NCI-H524 treated with DMSO at 0.1 percent for 48 hours (cell line): ENCODE results near the gene CFAP52.
A peak's percentile ranks its signal among the peaks of the same experiment; 100 is the strongest.
"Not testable (repeated sequence)": the region's sequence is repeated elsewhere in the genome, so short reads cannot be mapped to it uniquely, and the experiment has no call there.

Experiments
- DNase-seq: peaks from one replicate; lab custom pipeline; 2025; lab: John Stamatoyannopoulos, UW

Gene CFAP52

DNA sequence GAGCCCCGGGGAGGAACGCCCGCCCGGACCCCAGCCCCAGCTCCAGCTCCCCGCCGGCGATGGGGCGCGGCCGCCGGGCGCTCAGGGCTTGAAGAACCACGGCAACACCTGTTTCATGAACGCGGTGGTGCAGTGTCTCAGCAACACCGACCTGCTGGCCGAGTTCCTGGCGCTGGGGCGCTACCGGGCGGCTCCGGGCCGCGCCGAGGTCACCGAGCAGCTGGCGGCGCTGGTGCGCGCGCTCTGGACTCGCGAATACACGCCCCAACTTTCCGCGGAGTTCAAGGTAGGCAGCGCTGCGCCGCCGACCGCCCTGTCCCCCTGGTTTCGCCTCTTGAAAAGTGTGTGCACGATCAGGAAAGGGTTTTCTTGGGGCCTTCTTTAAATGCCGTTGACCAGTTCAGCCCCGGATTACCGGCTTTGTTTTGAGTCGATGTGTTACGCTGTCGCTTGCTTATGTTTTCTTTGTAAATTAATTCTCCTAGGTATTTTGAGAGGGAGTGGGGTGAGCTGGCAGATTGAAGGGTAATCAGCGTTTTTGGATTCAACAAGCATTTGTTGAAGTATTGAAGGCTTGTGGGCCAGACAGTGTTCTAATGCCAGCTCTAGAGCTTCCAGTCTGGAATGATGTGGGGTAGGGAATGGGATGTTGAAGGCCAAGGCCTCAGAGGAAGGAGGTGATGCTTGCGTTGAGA is 69.6 kb downstream of the CFAP52 start:
- DNase-seq, result peak; percentile 10

DNA sequence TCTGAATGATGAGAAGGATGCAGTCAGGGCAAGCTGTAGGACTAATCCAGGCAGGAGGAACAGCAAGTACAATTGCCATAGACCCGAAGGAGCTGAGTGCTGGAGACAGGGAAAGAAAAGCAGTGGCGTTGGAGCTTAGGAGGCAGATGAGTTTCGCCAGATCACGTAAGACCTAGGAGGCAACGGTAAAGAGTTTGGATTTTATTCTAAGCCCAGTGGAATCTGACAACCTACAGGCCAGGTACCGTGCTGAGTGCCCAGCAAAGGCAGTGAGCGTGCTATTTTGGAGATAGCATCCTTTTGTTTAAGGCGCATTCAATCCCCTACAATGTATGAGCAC is 70.1 kb downstream of the CFAP52 start:
- DNase-seq, result no peak

DNA sequence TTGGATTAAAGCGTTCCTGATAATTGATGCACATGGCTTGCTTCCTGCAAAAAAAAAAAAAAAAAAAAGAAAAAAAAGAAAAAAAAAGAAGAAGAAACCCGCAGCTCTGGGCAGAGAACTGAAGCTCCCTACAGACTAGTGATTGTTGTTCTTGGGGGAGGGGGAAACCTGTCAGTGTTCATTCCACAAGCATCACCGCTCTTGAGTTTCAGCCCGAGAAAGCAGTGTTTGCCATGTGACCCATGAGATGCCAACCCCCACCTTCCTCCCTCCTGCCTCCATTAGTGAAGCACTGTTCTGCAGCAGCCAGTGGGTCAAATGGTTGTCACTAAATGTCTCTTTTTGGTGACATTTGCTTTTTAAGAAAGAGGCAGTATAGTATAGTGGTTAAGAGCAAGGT is 70.6 kb downstream of the CFAP52 start:
- no peak for DNase-seq

DNA sequence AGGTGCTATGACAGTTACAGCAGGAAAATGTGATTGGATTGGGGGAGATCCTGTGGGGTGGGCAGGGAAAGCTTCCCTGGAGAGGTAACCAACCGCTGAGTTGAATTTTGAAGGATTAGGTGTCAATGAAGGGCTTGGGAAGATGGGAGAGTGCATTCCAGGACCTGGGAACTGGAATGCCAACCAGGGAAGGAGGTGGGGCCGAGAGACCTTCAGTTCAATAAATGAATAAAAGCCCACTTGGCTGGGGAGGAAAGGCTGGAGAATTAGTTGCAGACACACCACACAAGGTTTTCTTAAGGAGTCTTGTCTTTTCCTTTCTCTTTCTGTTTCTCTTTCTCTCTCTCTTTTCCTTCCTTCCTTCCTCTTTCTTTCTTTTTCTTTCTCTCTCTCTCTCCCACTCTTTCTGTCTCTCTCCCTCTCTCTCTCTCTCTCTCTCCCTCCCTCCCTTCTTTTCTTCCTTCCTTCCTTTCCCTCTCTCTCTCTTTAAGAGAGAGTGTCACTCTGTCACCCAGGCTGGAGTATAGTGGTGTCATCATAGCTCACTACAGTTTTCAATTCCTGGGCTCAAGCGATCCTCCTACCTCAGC is 72.2 kb downstream of the CFAP52 start:
- DNase-seq, result no peak

DNA sequence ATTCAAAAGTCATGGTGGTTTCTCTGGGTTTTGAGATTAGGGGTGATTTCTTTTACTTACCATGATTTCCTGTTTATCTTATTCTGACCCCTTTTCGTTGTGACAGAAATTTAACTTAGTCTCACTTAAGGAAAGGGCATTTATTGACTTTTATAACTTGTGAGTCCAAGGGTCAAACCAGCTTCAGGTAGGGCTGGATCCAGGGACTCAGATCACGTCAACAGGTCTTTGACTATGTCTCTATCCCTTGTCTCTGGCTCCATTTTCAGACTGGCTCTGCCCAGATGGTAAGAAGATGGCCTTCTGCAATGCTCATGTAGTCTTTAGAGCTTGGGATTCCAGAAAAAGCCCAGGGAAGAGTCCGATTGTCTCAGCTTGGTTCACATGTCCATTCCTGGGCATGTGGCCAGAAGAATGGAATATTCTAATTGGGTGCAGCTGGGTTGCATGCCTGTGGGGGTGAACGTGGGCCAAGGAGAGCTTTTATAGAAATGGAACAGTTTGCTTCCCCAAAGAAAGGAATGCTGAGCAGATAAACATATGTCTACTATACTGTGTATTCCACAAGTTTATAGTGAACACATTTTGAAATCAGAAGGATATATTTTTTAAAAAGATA is 82.3 kb downstream of the CFAP52 start:
- DNase-seq, result no peak

DNA sequence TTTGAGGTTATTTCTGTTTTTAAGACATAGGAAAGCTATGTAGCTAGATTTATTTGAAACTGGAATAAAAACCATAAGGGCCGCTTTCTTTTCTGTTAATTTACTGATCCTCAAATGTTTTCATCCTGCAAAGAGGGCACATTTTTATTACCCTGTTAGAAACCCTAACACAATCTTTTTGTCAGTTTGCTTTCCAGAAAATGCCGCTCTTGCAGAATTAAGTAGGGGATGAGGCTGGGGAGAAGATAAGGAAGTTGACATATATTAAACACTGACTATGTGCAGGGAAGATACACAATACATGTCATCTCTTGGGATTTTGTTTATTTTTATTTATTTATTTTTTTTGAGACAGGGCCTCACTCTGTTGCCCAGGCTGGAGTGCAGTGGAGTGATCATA is 84.6 kb downstream of the CFAP52 start:
- DNase-seq, result no peak

DNA sequence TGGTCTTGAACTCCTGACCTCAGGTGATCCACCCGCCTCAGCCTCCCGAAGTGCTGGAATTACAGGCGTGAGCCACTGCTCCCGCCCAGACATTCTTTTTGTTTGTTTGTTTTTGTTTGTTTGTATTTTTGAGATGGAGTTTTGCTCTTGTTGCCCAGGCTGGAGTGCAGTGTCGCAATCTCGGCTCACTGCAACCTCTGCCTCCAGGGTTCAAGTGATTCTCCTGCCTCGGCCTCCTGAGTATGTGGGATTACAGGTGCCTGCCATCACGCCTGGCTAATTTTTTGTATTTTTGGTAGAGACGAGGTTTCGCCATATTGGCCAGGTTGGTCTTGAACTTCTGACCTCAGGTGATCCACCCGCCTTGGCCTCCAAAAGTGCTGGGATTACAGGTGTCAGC is 87.1 kb downstream of the CFAP52 start:
- not testable (repeated sequence) for DNase-seq

DNA sequence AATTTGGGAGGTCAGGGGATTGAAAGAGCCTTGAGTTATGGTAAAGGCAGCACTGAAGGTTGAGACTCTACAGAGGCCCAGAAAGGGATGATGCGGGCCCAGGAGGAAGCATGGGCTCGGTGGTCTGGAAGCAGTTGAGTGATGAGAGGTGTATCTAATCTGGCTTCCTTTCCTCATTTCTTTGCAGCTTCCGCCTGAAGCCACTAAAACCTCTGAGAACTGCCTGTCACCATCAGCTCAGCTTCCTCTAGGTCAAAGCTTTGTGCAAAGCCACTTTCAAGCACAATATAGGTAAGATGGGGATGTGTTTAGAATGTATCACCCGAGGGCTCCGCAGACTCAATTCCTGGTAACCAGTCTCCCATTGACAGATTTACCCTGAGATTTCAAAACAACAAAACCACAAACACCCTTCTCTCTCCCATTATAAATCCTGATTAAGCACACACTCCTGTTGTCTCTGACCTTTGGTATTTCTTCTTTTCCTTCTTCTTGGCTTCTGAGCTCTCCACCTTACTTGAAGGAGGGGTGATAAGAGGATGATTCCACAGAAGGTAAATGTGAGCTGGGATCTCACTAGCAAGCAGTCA is 90.1 kb downstream of the CFAP52 start:
- DNase-seq, result no peak

DNA sequence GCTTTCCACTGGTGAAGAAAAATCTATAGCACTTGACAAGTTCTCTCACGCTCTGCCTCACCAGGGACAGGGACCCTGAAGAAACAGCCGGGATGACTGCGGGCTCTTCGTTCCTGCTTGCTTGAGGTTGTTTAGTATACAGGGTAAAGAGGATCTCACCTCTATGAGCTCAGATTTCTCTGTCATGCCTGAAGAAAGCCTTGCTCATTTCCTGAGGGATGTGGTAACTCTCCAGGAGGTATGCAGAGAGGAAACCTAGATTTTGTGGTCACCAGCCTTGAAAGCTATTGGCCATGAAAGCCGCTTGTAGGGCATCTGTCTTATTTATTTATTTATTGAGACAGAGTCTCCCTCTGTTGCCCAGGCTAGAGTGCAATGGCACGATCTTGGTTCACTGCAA is 92.1 kb downstream of the CFAP52 start:
- DNase-seq, result no peak

DNA sequence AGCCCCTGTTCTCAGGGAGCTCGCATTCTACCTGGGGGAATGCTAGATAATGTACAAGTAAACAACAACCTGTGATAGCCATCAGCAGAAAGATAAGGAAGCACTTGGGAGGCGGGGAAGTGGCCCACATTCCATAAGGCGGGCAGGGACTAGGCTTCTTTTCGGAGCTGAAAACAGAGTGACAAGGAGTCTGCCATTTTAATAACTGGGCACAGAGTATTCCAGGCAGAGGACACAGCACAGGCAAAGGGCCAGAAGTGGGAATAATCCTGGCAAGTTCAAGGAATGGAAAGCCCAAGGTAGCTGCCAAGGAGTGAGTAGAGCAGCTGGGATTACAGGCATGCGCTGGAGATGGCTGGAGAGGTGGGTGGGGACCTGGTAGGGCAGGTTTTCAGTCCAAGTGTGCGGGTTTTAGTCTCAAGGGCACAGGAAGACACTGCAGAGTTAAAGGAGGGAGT is 93.1 kb downstream of the CFAP52 start:
- DNase-seq, result no peak

DNA sequence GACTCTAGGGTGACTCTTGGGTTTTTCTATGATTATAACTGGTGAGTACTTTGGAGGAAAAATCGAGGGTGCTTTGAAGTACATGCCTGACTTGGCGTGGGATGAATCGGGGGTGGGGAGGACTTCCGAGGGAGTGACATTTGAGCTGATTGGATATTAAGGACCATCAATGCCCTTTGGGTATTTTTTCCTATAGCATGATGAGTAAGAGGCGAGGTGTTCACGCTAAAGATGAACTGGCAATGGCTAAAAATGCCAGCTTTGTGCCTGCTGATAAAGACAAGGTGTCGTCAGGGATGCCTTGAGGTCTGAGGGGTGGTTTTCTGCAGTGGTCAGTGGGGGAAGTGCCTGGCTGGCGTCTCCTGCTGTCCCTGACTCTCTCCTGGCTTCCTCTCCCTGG is 94.2 kb downstream of the CFAP52 start:
- DNase-seq, result no peak

DNA sequence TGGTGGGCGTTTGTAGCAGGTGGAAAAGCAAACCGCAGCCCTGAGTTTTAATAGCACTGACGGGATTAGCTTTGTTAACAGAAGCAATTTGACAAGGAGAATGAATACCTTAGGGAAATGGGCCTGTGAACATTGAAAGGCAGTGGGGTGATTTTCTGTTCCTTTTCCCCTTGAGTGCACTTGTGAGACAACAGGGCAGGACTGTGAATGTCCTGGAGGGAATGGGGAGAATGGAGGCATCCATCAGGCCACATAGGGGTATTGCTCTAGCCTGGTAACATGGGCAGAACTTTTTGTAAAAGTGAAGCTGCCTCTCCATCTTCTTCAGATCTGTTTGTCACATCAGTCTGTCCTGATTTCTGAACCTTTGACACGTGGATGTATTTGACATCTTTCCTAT is 95.1 kb downstream of the CFAP52 start:
- DNase-seq, result no peak

DNA sequence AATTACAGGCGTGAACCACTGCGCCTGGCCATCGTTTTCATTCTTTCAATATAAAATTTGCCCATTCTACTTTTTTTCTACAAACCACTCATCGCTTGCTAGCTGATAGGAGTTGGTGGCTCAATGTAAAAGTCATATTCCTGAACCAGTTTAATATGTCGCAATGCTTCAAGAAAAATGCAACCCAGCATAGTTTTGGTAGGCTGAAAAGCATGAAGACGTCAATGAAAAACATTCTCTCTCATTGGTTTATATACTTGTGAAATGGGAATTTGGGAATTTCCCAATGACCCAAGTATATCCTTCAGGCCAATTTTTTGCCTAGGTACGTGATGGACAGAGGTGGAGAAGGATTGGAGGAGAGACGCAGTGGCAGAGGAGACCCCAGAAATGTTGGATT is 95.8 kb downstream of the CFAP52 start:
- DNase-seq, result no peak

DNA sequence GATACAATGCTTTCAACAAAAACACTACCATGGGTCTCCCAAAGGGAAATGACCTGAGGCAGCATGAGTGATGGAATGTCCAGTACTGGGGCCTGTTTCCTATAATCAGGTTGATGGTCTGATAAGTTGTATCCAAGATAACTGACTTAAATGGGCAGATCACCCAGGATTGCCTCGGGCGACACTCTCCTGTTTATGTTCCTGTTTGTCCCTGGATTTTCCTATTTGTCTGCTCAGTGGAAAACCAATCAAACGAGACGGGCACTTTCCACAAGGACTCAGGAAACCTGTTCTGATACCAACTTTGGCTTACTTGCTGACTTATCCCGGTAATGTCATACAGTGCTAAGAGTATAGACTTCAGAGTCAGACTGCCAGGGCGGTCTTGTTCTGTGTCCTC is 96.2 kb downstream of the CFAP52 start:
- DNase-seq, result no peak

DNA sequence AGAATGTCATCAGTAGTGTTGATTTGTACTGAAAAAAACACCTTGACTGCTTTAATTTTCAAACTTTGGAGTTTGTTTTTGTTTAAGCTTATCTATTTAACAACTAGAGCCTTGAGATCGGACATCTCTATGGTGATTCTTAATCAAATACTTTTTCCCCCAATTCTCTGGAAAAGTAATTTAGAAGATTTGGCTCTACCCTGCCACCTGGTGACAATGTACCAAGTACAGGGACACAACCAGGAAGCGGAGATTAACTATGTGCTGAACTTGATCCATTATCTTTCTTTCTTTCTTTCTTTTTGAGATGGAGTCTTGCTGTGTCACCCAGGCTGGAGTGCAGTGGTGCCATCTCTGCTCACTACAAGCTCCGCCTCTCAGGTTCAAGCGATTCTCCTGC is 99.6 kb downstream of the CFAP52 start:
- DNase-seq, result no peak

DNA sequence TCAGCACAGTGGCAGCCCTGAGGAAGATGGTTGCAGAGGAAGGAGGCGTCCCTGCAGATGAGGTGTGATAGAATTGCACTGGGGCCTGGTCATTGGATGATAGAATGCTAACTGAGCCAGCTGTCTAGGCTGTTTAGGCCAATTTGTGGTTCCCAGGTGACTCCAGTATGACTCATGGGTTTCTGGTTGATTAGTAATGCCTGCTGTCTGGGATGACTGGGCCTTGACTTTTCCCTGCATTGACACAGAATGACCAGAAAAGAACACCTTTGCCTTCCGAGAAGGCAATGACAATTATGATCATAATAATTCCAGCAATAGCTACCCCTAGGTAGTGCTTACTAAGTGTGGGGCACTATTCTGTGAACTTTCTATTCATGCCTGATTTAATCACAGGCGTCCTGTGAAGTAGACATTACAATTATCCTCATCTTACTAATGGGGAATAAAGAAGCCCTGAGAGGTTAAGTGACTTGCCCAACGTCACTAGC is 100.4 kb downstream of the CFAP52 start:
- DNase-seq, result no peak

DNA sequence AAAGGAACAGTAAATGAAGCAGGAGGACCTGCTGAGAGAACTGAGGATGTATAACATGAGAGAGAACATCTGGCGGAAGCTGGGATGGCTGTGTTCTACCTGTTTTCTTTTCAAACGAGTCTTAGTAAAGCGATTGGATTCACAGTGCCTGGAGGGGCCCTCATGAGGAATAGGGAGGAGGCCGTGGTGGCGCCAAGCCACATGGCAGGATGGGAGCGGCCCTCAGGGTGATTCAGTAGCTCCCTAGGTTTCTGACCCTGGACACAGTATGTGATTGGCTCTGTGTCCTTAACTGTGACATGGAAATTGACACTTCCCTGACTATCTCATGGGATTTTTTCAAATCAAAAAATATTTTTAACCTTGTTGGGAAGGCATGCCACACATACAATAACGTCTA is 101.0 kb downstream of the CFAP52 start:
- DNase-seq, result no peak

DNA sequence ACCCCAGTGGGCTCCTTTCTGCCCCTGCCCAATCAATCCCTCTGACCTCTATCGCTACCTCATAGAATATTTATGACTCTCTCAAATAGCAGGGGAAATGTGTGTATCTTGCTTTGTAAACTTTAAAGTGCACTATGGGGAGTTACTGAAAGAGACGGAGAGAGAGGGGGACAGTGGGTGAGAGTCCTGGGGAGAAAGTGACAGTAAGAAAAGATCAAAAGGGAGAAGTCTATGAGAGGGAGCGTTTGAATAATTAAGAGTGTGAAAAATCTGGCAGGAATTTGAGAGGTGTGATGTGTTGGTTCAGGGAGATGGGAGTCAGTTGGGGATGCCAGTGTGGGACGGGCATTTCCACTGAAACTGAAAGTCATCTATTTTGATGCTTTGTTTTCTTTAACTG is 101.5 kb downstream of the CFAP52 start:
- DNase-seq, result no peak

DNA sequence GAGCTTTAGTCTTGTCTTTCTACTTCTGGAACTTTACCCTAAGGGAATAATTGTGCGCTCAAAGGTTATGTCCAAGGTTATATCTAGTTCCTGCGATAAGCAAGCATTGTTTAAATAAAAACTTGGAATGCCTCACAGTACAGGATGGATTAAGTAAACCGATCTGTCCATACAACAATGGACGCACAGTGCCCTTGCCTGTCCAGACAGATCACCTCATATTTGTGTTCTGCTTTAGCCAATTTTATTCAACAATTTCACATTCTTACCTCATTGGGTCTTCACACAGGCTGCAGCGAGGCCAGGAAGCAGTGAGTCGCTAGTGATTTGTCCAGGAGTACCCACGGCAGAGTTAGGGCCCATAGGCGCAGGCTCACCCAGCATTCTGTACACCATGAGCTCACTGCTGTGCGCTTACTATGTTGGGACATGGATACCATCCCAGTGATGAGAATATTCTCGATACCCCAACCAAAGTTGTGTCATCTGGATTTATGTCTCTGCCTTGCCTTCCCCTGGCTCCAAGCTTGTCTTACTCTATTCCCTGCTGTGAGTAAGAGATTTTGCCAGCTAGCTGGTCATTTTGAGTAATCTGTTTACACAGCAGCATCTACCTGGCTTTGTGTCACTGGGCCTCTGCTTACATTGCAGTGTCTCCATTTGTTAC is 108.6 kb downstream of the CFAP52 start:
- DNase-seq, result no peak
